Calu3 (cell line): Measurements from ENCODE around the gene CIBAR2. TPM values are rescaled to one million over a fixed set of nuclear protein-coding genes. Genes with fewer than 3 reads are reported as not detected.

Source experiments
- BruUV-seq: library from RNA; stranded (reverse); fragments of 400-500 nt; replicated peaks from 2 replicates; lab custom pipeline; 2021; lab: Mats Ljungman, UMichigan
- CTCF ChIA-PET: fragments of 300-600 bp; sonication (Branson Sonifier 250); formaldehyde crosslinking; loops from one replicate; lab custom pipeline; 2022; ENCODE audit warnings: antibody characterized with exemption; lab: Charles Lee
- DNase-seq: peaks from one replicate; pipeline ENCODE4 v3.0.0; 2022
- H3K27ac Mint-ChIP-seq: one replicate; pipeline ENCODE4 v1.8.0; 2022; ENCODE audit warnings: mixed read lengths; ENCODE audit not compliant: unreplicated experiment
- H3K27me3 Mint-ChIP-seq: one replicate; pipeline ENCODE4 v1.8.0; 2022; ENCODE audit warnings: mixed read lengths; ENCODE audit not compliant: unreplicated experiment
- H3K36me3 Mint-ChIP-seq: one replicate; pipeline ENCODE4 v1.8.0; 2022; ENCODE audit warnings: mild to moderate bottlenecking, moderate library complexity, mixed read lengths; ENCODE audit not compliant: insufficient read depth, unreplicated experiment
- H3K4me1 Mint-ChIP-seq: one replicate; pipeline ENCODE4 v1.8.0; 2022; ENCODE audit warnings: mild to moderate bottlenecking, low read depth, mixed read lengths; ENCODE audit not compliant: unreplicated experiment
- H3K4me3 Mint-ChIP-seq: one replicate; pipeline ENCODE4 v1.8.0; 2022; ENCODE audit warnings: mild to moderate bottlenecking, low read depth, moderate library complexity, mixed read lengths; ENCODE audit not compliant: unreplicated experiment
- H3K9me3 Mint-ChIP-seq: one replicate; pipeline ENCODE4 v1.8.0; 2022; ENCODE audit warnings: low read depth, mixed read lengths; ENCODE audit not compliant: unreplicated experiment
- CTCF ChIP-seq: fragments of 200-600 bp; IDR thresholded peaks from one replicate; pipeline ENCODE4 v1.8.0; 2022; ENCODE audit warnings: antibody characterized with exemption; ENCODE audit not compliant: unreplicated experiment
- intact Hi-C: fragments of 100-400 bp; cut with micrococcal nuclease; formaldehyde crosslinking; loops from one replicate; pipeline ENCODE4 v1.10.0; 2022; ENCODE audit not compliant: unreplicated experiment
- total RNA-seq: library from RNA; stranded (reverse); gene quantifications from 2 replicates; pipeline ENCODE4 v1.2.3, GENCODE V29; 2022

Gene CIBAR2
- total RNA-seq, 1 experiment from 2014 or later: not detected

GRCh38 chr16:85103114-85104079 is 8.9 kb downstream of the CIBAR2 start:
- no peaks in the 10 kb centered on the region for H3K9me3 Mint-ChIP-seq
- intact Hi-C loops: no loop called here
- no peak overlapping the region for H3K4me3 Mint-ChIP-seq
- H3K27ac Mint-ChIP-seq: no peak overlapping the region
- no TSS peak for BruUV-seq
- TF ChIP-seq CTCF: no peak
- no peaks in the 10 kb centered on the region for H3K4me1 Mint-ChIP-seq
- peaks cover 100% of the 10 kb centered on the region for H3K27me3 Mint-ChIP-seq
- no peaks in the 10 kb centered on the region for H3K36me3 Mint-ChIP-seq
- no peak for DNase-seq
- CTCF ChIA-PET: interaction anchor here (0.6 kb wide), 1 partner anchor 151 kb away, joined by 3 read pairs; no protein-coding TSS in a partner anchor

- H3K27ac Mint-ChIP-seq: no peak overlapping the region
- H3K9me3 Mint-ChIP-seq: no peaks in the 10 kb centered on the region
- TF ChIP-seq CTCF: no peak
- DNase-seq: no peak
- intact Hi-C loops: no loop called here
- CTCF ChIA-PET: no interaction called here
- no peaks in the 10 kb centered on the region for H3K4me1 Mint-ChIP-seq
- H3K4me3 Mint-ChIP-seq: no peak overlapping the region
- peaks cover 100% of the 10 kb centered on the region for H3K27me3 Mint-ChIP-seq
- BruUV-seq: no TSS peak
- H3K36me3 Mint-ChIP-seq: no peaks in the 10 kb centered on the region
Measured at GRCh38 chr16:85101956-85102630, 10.2 kb downstream of the CIBAR2 start.

DNA sequence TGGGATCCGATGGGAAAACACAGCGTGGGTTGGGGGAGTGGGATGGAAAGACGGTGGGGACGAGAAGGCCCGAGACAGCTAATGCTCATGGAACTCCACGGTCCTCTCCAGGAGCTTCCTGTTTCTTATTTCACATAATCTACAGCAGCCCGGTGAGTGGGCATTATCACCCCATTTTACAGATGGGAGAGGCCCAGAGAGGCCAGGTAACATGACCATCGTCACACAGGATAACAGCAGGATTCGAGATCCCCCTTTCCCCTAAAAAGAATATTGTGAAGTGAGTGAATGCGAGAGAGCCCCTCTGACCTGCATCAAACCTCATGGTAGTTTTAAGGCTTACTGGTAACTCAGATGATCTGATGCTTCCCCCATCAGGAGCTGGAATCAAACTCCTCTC is 12.0 kb downstream of the CIBAR2 start:
- H3K4me3 Mint-ChIP-seq: no peak overlapping the region
- H3K27me3 Mint-ChIP-seq: peaks cover 100% of the 10 kb centered on the region
- DNase-seq: no peak
- no peak overlapping the region for H3K27ac Mint-ChIP-seq
- H3K36me3 Mint-ChIP-seq: no peaks in the 10 kb centered on the region
- TF ChIP-seq CTCF: no peak
- no peaks in the 10 kb centered on the region for H3K4me1 Mint-ChIP-seq
- BruUV-seq: no TSS peak
- CTCF ChIA-PET: no interaction called here
- H3K9me3 Mint-ChIP-seq: no peaks in the 10 kb centered on the region
- intact Hi-C loops: no loop called here

DNA sequence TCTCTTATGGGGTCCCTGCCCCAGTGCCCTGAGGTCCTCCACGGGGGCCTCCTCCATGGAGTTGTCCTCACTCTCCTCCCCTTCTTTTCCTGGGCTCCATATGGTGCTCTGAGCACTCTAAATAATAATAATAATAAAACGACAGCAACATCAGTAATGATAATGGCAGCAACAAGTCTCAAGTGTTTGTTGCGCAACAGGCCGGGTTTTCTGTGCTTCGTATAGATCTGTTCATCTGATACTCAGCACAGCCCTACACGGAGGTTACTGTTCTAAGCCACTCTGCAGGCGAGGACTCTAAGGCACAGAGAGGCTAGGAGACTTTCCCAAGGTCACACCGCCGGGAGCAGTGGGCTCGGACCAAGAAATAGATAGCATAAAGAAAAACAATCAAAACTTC is 13.7 kb downstream of the CIBAR2 start:
- Mint-ChIP-seq H3K27ac (no peak overlapping the region), H3K27me3 (peaks cover 100% of the 10 kb centered on the region), H3K9me3 (no peaks in the 10 kb centered on the region), H3K36me3 (no peaks in the 10 kb centered on the region), H3K4me3 (no peak overlapping the region), H3K4me1 (peaks cover 7% of the 10 kb centered on the region)
- CTCF ChIA-PET: no interaction called here
- no peak for DNase-seq
- TF ChIP-seq CTCF: no peak
- intact Hi-C loops: no loop called here
- BruUV-seq: no TSS peak
